Bone marrow (tissue), 2 donors: Measurements from ENCODE around the gene RALGAPB.

Experiments used
- DNase-seq, 2 donors: peaks; one replicate each; lab custom pipeline; 2025; lab: John Stamatoyannopoulos, UW

Gene RALGAPB

DNA sequence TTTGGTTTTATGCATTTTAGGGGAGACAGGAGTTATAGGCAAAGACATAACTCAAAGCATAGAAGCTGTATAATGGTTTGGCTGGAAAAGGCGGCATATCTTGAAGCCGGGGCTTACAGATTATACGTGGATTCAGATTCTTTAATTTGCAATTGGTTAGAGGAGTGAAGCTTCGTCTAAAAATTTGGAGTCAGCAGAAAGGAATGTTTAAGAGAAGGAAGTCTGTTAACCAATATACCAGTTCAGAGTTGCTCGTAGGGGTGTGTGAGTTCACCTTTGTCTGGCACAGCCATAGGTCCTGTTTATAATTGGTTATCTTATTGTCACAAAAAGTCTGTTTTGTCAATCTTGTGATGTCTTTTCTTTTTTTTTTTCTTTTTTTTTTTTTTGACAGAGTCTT lies 137.9 kb downstream of the RALGAPB start:
- no peak for DNase-seq

DNA sequence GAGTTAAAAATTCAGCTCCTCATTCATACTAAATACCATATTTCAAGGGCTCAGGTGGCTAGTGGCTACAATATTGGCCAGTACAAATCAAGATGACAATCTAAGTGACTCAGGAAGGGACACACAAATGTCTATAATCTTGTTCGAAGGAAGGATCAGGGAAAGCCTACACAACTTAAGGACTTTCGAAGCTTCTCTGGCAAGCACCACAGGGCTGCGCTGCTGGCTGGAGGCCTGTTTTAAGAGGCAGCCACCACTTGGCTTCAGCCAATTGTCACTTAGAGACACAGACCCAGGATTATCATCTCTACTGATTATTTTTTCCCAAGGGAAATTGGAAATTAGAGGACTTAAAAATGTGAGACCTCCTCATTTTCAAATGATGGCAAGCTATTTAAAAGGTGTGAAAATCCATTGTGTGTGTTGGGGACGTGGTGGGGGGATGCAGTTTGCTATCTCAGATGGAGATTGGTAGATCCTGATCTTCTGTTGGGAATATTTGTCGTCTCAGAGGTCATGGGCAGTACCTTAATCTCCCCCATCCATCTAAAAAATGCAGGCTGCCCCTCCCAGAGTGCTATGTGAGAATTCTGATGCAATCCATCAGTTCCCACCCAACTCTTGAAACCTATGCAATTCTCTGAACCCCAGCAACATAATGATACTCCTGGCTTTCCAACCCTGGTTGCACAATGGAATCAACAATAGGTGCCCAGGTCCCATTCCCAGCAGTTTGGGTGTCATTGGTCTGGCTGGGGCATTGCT lies 140.3 kb downstream of the RALGAPB start:
- no peak for DNase-seq

DNA sequence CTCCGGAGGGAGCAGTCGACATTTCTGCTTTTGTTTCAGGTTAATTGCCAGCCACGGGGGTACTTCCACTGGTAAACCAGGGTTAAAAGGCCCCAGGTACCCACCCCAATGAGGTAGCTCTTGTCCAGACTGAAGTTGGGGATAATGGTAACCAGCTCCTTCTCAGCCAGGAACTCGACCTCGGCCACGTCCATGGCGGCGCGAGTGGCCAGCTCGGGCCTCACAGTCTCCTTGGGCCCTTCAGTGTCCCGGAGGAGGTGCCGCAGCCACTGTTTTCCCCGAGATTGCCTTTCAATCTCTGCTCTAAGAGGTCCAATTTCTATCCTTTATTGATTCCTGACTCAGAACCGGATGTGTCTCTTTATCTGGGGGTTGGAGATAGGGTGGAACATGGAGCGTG lies 142.6 kb downstream of the RALGAPB start:
- no peak for DNase-seq

DNA sequence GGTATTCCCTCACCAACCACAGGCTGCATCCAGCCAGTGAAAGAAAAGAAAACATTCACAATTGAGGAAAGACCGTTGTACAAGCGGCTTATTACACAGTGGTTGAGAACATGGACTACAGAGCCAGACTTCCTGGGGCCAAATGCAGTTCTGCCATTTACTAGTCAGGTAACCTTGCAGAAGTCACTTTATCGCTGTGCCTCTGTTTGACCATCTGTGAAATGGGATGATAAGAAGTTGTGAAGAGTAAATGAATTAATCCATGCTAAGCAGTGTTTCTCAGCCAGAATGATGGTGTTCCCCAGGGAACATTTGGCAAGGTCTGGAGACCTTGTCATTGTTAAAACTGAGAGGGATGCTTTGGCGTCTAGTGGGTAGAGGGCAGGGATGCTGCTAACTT lies 143.8 kb downstream of the RALGAPB start:
- no peak for DNase-seq

DNA sequence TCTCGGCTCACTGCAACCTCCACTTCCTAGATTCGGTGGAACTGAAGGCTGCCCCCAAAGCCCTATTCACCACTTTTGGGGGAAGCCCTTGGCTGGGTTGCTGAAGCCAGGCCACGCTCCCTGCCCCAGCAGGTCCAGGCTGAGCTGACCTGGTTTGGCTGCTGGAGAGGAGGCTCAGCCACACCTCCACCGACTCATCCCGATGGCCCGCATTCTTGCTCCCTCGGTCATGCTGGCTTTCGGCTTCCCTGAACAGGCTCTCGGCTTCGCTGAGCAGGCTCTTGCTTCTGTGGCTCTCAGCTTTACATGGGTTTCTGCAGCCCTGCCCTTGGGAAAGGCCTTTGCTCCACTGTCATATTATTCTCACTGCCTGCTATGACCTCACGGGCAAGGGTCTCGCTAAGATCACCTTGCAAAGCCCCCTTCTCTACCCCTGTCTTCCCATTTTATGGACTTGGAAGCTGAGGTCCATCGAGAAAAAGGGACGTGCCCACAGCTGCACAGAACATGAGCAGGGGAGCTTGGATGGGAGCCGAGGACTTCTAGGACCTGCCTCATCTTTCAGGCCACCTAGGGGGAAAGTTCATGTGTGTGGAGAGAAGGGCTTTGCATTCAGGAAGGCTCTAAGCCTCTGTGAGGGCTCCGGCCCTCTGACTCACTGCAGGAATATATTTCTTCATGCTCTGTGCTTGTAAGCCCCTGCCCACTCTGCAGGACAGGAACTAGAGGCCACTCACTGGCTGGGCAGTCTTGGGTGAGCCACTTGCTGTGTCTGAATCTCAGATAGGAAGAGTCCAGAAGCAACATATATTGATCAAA lies 144.6 kb downstream of the RALGAPB start:
- no peak for DNase-seq

DNA sequence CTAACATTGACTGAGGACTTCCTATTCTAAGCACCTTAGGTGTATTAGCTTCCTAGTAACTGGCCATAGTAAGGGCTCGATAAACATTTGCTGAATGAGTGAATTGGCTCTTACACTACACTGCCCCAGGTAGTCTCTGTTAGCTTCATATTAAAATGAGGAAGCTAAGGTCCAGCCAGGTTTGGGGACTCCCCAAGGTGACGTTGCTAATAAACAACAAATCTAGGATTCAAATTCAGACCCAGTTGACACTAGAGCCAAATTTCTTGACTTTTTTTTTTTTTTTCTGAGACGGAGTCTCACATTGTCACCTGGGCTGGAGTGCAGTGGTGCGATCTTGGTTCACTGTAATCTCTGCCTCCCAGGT lies 145.2 kb downstream of the RALGAPB start:
- no peak for DNase-seq

DNA sequence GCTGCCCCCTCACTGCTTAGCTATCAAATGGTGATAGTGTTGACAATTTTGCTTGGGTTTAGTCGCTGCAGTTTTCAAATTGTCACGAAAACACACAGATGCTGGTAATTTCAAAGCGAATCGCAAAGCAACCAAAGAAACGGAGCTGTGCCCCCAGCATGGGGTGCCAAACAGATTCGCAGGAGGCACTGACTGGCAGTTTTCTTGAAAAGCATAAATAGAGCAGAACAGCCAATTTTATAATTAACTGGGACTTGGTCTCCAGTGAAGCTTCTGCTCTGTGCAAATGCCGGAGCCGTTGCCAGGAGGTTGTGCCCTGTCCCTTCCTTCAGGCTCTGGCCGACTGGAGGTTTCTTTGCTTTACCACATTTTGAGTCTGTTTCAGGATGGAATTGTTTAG lies 147.8 kb downstream of the RALGAPB start:
- no peak for DNase-seq

DNA sequence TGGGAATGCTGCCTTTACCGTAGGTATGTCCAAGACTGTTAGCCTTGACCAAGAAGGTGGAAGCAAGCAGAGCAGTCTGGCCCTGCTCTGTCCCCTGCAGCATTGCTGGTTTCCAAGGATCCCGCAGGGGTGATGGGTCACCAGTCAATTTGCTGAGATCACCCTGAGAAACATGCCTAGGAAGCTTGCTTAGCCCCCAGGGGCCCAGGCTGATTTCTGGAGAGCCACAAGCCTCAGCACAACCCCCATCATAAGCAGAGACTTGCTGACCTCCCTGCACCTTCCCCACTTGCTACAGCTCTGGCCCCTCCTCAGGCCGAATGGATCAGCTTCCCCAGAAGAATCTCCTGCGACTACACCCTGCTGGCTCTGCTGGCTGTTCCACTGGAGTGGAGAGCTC lies 150.4 kb downstream of the RALGAPB start:
- no peak for DNase-seq

DNA sequence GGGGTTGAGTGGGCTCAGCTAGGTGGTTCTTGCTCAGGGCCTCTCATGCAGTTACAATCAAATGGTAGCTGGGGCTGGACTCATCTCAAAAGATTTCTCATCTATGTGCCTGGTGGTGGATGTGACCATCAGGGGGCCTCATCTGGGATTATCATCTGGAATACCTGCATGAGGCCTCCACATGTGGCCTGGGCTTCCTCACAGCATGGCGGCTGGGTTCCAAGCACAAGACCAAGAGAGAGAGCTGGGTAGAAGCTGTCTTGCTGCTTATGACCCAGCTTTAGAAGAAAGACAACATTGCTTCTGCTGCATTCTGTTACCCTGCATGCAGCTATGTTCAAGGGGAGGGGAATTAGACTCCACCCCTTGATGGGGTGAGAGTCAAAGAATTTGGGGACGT lies 151.4 kb downstream of the RALGAPB start:
- no peak for DNase-seq

DNA sequence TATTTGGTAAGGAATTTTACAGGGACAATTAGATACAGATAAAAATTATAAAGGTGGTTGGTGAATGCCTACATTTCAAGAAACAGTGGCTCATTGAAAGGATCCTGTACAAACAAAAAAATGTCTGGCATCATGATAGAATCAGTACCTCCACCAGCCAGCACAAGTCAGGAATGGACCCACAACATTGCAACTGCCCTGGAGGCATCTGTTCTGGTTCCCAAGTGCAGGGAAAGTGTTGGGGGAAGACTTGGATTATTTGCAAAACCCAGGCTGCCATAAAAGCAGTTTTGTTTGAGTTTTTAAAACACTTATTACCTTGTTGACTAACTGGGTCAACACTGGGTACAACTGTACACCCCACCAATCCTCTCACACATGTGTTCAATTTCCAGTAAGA lies 153.3 kb downstream of the RALGAPB start:
- DNase-seq, result no peak

DNA sequence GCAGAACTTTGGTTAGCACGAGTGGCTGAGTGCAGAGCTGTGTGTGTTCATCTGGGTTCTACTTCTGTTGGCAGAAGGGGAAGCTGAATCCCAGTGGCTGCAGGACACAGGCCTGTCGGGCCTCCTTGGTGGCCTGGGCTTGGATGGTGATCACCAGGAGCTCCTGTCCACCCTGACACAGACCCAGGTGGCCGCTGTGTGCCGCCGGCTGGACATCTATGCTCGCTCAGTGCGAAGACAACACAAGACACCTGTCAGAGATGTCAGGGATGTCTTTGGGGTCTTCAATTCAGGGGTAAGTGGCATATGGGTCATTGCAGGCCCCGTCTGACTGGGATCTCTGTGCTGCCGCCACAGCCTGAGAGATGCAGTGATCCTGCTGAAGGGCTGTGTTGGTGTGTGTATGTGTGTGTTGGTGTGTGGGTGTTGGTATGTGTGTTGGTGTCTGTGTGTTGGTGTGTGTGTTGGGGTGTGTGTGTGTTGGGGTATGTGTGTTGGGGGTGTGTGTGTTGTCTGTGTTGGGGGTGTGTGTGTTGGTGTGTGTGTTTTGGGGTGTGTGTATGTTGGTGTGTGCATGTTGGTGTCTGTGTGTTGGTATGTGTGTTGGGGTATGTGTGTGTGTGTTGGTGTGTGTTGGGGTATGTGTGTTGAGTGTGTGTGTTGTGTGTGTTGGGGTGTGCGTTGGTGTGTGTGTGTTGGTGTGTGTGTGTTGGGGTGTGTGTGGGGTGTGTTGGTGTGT lies 154.4 kb downstream of the RALGAPB start:
- DNase-seq, result no peak
